PC-3 (cell line): Measurements from ENCODE around the gene PLCL2. TPM values are rescaled to one million over a fixed set of nuclear protein-coding genes. Genes with fewer than 3 reads are reported as not detected.

Source experiments
- ATAC-seq: fragments of 200-7000 bp; cut with Tn5 transposase; 2 replicates; pipeline ENCODE4 v1.9.1; 2020; ENCODE audit warnings: mild to moderate bottlenecking, moderate library complexity
- BruUV-seq: library from RNA; stranded (reverse); fragments of 400-500 nt; replicated peaks from 2 replicates; lab custom pipeline; 2021; lab: Mats Ljungman, UMichigan
- CTCF ChIA-PET: fragments of 300-600 bp; sonication (Branson Sonifier 250); formaldehyde crosslinking; loops from one replicate; lab custom pipeline; 2022; ENCODE audit warnings: antibody characterized with exemption; lab: Charles Lee
- POLR2A ChIA-PET: fragments of 300-600 bp; sonication (Branson Sonifier 250); formaldehyde crosslinking; loops from one replicate; lab custom pipeline; 2022; ENCODE audit warnings: antibody characterized with exemption; ENCODE audit not compliant: unreplicated experiment; lab: Charles Lee
- DNase-seq: peaks from one replicate; pipeline ENCODE4 v3.0.0-alpha.2; 2015
- H2AFZ ChIP-seq: fragments of 300-600 bp; sonication (generic); 2 replicates; pipeline ENCODE4 v1.6.0; 2016; ENCODE audit warnings: antibody characterized with exemption, low read length
- H3F3A ChIP-seq: fragments of 300-600 bp; sonication (generic); one replicate; pipeline ENCODE4 v1.6.0; 2017; ENCODE audit warnings: antibody characterized with exemption, low read length, control low read depth, mild to moderate bottlenecking; ENCODE audit not compliant: unreplicated experiment
- H3K27ac ChIP-seq: fragments of 300-600 bp; sonication (generic); 2 replicates; pipeline ENCODE4 v1.5.1; 2016; ENCODE audit warnings: mild to moderate bottlenecking, low read length
- H3K27me3 ChIP-seq: fragments of 300-600 bp; sonication (generic); 2 replicates; pipeline ENCODE4 v1.6.1; 2016; ENCODE audit warnings: low read length, mixed read lengths
- H3K36me3 ChIP-seq: fragments of 300-600 bp; sonication (generic); 2 replicates; pipeline ENCODE4 v1.6.1; 2016; ENCODE audit warnings: low read depth, mixed run types, low read length, mixed read lengths
- H3K4me1 ChIP-seq: fragments of 300-600 bp; sonication (generic); 2 replicates; pipeline ENCODE4 v1.5.1; 2016; ENCODE audit warnings: low read length; ENCODE audit not compliant: insufficient read depth
- H3K4me2 ChIP-seq: fragments of 300-600 bp; sonication (generic); 2 replicates; pipeline ENCODE4 v1.6.0; 2016; ENCODE audit warnings: low read length
- H3K4me3 ChIP-seq: fragments of 300-600 bp; sonication (generic); 2 replicates; pipeline ENCODE4 v1.5.1; 2016; ENCODE audit warnings: mild to moderate bottlenecking, low read length, mixed read lengths
- H3K79me2 ChIP-seq: fragments of 300-600 bp; sonication (generic); 2 replicates; pipeline ENCODE4 v1.6.1; 2017; ENCODE audit warnings: low read length, mixed read lengths
- H3K9ac ChIP-seq: fragments of 300-600 bp; sonication (generic); 2 replicates; pipeline ENCODE4 v1.6.0; 2016; ENCODE audit warnings: mild to moderate bottlenecking, low read length
- H3K9me2 ChIP-seq: fragments of 300-600 bp; sonication (generic); replicated peaks from 2 replicates; pipeline ENCODE4 v1.6.1; 2016; ENCODE audit warnings: mixed run types, low read length, mixed read lengths
- H3K9me3 ChIP-seq: fragments of 300-600 bp; sonication (generic); 2 replicates; pipeline ENCODE4 v1.6.1; 2016; ENCODE audit warnings: low read length, mixed read lengths
- H4K20me1 ChIP-seq: fragments of 300-600 bp; sonication (generic); 2 replicates; pipeline ENCODE4 v1.6.1; 2016; ENCODE audit warnings: low read length, mixed read lengths
- EZH2 ChIP-seq: fragments of 300-600 bp; sonication (generic); IDR thresholded peaks from one replicate; pipeline ENCODE4 v1.6.1; 2017; ENCODE audit warnings: antibody characterized with exemption, mild to moderate bottlenecking, low read length; ENCODE audit not compliant: unreplicated experiment
- EZH2phosphoT487 ChIP-seq: fragments of 300-600 bp; sonication (generic); IDR thresholded peaks from 2 replicates; pipeline ENCODE4 v1.6.1; 2018; ENCODE audit warnings: mild to moderate bottlenecking, antibody characterized with exemption, low read length, borderline replicate concordance
- intact Hi-C: fragments of 100-400 bp; cut with micrococcal nuclease; formaldehyde crosslinking; loops from 2 replicates; pipeline ENCODE4 v1.9.0; 2023
- total RNA-seq: library from RNA; depleted of rRNA; stranded (reverse); fragments of >200 nt; gene quantifications from 2 replicates; pipeline ENCODE4 v1.2.3, GENCODE V29; 2014
- TF ChIP-seq, protein P1 (sequence below): fragments of 300-600 bp; sonication (generic); conservative IDR thresholded peaks from 2 replicates; pipeline ENCODE4 v1.5.1; 2017; ENCODE audit warnings: antibody characterized with exemption, low read depth, mild to moderate bottlenecking, low read length

PLCL2 gene
- total RNA-seq, 1 experiment from 2014 or later = 9.8 TPM

- no peaks in the 10 kb centered on the region for H3K9me3 ChIP-seq
- H3K9ac ChIP-seq = no peak overlapping the region
- H3F3A ChIP-seq = no peaks in the 10 kb centered on the region
- BruUV-seq = no TSS peak
- no peak overlapping the region for H3K4me2 ChIP-seq
- CTCF ChIA-PET = interaction anchor here (0.6 kb wide), 1 partner anchor 250 kb away, joined by 3 read pairs; no protein-coding TSS in a partner anchor
- H3K79me2 ChIP-seq = no peaks in the 10 kb centered on the region
- intact Hi-C loops = no loop called here
- no peaks in the 10 kb centered on the region for H3K36me3 ChIP-seq
- ATAC-seq (no peak), DNase-seq (no peak)
- no peak overlapping the region for H3K4me3 ChIP-seq
- H3K27me3 ChIP-seq = no peaks in the 10 kb centered on the region
- H4K20me1 ChIP-seq = no peaks in the 10 kb centered on the region
- POLR2A ChIA-PET = no interaction called here
- H2AFZ ChIP-seq = no peak overlapping the region
- no peaks in the 10 kb centered on the region for H3K4me1 ChIP-seq
- no peaks in the 10 kb centered on the region for H3K9me2 ChIP-seq
- H3K27ac ChIP-seq = no peak overlapping the region
- TF ChIP-seq EZH2phosphoT487 (no peak), EZH2 (no peak)
- TF ChIP-seq, protein P1, sequence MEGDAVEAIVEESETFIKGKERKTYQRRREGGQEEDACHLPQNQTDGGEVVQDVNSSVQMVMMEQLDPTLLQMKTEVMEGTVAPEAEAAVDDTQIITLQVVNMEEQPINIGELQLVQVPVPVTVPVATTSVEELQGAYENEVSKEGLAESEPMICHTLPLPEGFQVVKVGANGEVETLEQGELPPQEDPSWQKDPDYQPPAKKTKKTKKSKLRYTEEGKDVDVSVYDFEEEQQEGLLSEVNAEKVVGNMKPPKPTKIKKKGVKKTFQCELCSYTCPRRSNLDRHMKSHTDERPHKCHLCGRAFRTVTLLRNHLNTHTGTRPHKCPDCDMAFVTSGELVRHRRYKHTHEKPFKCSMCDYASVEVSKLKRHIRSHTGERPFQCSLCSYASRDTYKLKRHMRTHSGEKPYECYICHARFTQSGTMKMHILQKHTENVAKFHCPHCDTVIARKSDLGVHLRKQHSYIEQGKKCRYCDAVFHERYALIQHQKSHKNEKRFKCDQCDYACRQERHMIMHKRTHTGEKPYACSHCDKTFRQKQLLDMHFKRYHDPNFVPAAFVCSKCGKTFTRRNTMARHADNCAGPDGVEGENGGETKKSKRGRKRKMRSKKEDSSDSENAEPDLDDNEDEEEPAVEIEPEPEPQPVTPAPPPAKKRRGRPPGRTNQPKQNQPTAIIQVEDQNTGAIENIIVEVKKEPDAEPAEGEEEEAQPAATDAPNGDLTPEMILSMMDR = no peak
Measured at GRCh38 chr3:17133632-17134545, 249.1 kb downstream of the PLCL2 start.

DNA sequence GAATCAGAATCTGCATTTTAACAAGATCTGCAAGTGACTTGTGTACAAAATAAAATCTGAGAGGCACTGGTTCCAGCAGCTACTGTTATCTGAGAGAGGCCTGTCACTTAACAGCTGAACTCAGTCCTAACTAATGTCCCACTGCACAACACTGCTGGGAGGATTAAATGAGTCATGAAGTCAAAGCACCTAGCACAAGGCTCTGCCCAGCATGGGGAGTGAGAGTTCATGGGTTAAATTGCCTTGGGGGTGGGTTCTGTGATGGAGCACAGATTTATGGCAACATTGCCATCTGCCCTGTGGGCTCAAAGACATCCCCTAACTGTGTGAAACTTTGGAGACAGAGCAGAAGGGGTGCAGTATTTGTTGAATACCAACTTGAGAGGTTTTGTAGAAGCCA lies 250.9 kb downstream of the PLCL2 start:
- Histone ChIP-seq H3K4me3 (no peak overlapping the region), H3K36me3 (no peaks in the 10 kb centered on the region), H3K27me3 (no peaks in the 10 kb centered on the region), H4K20me1 (no peaks in the 10 kb centered on the region), H3K4me1 (no peaks in the 10 kb centered on the region), H3K9me3 (no peaks in the 10 kb centered on the region), H3K27ac (no peak overlapping the region), H3K9me2 (no peaks in the 10 kb centered on the region), H3K9ac (no peak overlapping the region), H2AFZ (no peak overlapping the region), H3K79me2 (no peaks in the 10 kb centered on the region), H3K4me2 (no peak overlapping the region), H3F3A (no peaks in the 10 kb centered on the region)
- no peak for ATAC-seq
- TF ChIP-seq, protein P1 = no peak
- no peak for TF ChIP-seq EZH2phosphoT487
- no peak for TF ChIP-seq EZH2
- no peak for DNase-seq
- ChIA-PET POLR2A (no interaction called here), CTCF (no interaction called here)
- BruUV-seq = no TSS peak
- intact Hi-C loops = no loop called here

DNA sequence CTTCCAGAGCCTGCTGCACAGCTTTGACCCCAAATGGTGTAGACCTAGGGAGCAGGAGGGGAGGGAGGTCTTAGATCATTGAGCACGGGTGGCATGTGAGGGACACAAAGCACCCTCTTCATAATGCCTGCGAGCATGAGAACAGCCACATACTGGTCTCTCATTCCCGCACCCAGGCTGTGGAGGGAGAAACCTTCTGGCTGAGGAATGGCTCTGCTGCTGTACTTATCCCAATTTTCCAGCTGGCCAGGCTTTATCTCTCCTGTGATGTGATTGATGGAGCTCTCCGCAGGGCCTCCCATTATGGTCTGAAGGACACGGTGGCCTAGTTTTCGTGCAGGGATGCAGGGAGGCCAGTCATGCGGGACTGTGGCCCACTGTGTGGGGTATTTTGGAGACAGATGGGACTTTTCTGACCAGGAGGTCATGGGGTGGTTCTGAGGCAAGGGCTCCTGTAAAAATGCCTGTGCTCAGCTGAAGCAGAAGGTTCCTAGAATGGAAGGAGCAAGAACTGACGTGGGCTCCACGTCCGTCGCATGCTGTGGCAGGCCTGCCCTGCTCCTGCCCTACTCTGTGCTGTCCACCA lies 251.5 kb downstream of the PLCL2 start:
- intact Hi-C loops = no loop called here
- TF ChIP-seq, protein P1 = no peak
- TF ChIP-seq EZH2phosphoT487 = no peak
- no peak for TF ChIP-seq EZH2
- H3K9ac ChIP-seq = no peak overlapping the region

More for the DNA sequence above, 251.5 kb downstream of the PLCL2 start:
- Histone ChIP-seq H2AFZ (no peak overlapping the region), H4K20me1 (no peaks in the 10 kb centered on the region), H3K36me3 (no peaks in the 10 kb centered on the region), H3K79me2 (no peaks in the 10 kb centered on the region), H3K4me1 (no peaks in the 10 kb centered on the region), H3K27me3 (no peaks in the 10 kb centered on the region), H3K9me3 (no peaks in the 10 kb centered on the region), H3K4me2 (no peak overlapping the region), H3F3A (no peaks in the 10 kb centered on the region), H3K4me3 (no peak overlapping the region), H3K27ac (no peak overlapping the region), H3K9me2 (no peaks in the 10 kb centered on the region)
- CTCF ChIA-PET = no interaction called here
- DNase-seq (no peak), ATAC-seq (no peak)
- no TSS peak for BruUV-seq
- POLR2A ChIA-PET = no interaction called here
